NCI-H345 (cell line): ENCODE results near the gene PATL2.
"Not testable (repeated sequence)": the region's sequence is repeated elsewhere in the genome, so short reads cannot be mapped to it uniquely, and the experiment has no call there.

Source experiments
- DNase-seq: peaks from one replicate; lab custom pipeline; 2025; lab: John Stamatoyannopoulos, UW

PATL2 gene

DNA sequence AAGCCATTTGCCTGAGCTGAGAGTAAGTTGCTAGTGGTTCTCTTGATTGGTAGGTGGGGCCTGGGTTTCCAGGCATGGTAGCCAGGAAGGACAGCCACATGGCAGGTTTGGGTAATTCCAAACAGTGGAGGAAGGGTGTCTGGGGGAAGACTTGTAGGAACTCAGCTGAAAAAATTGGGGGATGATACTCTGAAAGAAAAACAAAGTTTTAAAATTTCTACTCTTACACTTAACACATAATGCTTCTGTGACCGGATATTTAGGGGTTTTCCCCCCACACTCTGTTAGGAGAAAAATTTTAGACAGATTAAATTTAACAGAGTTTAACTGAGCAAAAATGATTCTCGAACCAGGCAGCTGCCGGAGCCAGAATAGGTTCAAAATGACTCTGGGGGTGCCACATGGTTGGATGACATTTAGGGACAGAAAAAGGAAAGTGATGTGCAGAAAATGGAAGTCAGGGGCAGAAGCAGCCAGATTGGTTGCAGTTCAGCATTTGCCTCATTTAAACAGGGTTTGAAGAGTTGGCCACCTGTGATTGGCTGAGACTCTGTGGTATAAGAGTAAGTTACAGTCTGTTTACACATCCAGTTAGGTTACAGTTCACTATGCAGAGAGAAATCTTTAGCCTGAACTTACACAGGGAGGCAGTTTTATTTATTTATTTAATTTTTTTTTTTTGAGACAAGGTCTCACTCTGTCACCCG lies 8.3 kb upstream of the PATL2 start:
- DNase-seq, result no peak

DNA sequence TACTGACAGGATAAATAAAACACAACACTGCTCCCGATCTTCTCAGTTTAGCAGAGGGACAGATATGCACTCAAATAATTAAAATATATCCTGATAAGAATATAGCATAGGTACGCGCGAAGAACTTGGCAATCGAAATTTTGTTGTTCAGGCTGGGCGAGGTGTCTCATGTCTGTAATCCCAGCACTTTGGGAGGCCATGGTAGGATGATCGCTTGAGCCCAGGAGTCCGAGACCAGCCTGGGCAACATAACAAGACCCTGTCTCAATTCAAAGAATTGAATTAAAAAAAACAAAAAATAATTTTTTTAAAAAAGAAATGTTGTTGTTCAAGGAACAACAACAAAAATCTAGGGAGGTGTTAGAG lies 7.8 kb upstream of the PATL2 start:
- DNase-seq, result no peak

DNA sequence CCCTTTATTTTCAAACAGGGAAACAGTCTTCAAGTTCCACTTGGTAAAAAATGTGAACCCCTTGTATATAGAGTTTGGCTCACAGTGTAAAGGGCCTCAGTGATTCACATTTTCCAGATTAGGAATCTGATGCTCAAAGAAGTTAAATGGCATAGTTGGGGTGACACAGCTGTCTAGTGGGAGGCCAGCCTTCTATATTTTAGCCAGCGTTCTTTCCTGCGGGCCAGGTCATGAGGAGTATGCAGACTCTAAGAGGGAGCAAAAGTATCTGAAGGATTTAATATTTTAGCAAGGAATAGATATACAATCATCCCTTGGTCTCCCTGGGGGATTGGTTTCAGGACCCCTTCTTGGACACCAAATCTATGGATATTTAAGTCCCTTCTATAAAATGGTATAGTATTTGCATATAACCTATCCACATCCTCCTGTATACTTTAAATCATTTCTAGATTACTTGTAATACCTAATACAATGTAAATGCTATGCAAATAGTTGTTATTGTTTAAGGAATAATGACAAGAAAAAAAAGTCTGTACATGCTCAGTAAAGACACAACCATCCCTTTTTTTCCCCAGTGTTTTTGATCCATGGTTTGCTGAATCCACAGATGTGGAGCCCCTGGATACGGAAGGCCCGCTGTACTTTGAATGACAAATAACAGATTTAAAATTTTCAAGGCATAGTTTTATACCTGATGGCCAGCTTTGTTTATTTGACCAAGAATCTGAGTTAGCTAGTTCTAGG lies 7.2 kb upstream of the PATL2 start:
- DNase-seq, result no peak

DNA sequence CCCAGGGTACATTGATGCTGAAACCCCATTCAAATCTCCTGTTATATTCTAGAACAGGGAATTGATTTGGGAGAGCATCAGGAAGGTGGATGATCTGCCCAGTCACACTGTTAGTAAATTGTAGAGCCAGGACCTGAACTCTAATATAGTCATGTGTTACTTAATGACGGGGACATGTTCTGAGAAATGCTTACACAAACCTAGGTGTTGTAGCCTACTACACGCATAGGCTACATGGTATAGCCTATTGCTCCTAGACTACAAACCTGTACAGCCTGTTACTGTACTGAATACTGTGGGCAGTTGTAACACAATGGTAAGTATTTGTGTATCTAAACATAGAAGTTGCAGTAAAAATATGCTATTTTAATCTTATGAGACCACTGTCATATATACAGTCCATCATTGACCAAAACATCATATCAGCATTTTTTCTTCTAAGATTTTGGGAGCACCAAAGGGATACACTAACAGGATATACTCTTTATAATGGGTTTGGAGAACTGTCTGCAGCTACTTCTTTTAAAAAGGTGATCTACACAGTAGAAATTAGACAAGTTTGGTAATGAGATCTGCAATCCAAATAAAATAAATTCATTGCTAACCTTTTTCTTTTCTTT lies 6.0 kb upstream of the PATL2 start:
- DNase-seq, result no peak

DNA sequence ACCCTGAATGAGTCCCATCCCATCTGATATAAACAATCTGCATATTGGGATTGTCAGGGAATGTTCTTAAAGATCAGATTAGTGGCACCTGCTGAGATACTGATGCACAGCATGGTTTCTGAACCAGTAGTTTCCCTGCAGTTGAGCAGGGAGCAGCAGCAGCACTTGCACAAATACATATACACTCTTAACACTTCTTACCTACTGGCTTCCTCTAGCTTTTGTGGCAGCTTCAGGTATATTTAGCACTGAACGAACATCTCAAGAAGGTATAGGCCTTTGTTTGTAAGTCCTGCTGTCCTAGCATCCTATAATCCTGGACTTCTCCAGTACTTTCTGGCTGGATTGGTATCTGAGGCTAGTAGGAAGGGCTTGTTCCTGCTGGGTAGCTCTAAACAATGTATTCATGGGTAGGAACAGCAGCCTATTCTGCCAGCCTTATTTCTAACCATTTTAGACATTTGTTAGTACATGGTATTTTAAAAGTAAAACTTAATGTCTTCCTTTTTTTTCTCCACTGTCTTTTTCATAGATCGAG lies 4.7 kb upstream of the PATL2 start:
- no peak for DNase-seq

DNA sequence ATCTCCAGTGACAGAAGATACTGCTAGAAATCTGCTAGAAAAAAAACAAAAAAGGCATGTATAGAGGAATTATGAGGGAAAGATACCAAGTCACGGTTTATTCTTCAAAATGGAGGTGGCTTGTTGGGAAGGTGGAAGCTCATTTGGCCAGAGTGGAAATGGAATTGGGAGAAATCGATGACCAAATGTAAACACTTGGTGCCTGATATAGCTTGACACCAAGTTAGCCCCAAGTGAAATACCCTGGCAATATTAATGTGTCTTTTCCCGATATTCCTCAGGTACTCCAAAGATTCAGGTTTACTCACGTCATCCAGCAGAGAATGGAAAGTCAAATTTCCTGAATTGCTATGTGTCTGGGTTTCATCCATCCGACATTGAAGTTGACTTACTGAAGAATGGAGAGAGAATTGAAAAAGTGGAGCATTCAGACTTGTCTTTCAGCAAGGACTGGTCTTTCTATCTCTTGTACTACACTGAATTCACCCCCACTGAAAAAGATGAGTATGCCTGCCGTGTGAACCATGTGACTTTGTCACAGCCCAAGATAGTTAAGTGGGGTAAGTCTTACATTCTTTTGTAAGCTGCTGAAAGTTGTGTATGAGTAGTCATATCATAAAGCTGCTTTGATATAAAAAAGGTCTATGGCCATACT lies 4.1 kb upstream of the PATL2 start:
- no peak for DNase-seq

DNA sequence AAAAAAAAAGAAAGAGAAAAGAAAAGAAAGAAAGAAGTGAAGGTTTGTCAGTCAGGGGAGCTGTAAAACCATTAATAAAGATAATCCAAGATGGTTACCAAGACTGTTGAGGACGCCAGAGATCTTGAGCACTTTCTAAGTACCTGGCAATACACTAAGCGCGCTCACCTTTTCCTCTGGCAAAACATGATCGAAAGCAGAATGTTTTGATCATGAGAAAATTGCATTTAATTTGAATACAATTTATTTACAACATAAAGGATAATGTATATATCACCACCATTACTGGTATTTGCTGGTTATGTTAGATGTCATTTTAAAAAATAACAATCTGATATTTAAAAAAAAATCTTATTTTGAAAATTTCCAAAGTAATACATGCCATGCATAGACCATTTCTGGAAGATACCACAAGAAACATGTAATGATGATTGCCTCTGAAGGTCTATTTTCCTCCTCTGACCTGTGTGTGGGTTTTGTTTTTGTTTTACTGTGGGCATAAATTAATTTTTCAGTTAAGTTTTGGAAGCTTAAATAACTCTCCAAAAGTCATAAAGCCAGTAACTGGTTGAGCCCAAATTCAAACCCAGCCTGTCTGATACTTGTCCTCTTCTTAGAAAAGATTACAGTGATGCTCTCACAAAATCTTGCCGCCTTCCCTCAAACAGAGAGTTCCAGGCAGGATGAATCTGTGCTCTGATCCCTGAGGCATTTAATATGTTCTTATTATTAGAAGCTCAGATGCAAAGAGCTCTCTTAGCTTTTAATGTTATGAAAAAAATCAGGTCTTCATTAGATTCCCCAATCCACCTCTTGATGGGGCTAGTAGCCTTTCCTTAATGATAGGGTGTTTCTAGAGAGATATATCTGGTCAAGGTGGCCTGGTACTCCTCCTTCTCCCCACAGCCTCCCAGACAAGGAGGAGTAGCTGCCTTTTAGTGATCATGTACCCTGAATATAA lies 2.2 kb upstream of the PATL2 start:
- no peak for DNase-seq

DNA sequence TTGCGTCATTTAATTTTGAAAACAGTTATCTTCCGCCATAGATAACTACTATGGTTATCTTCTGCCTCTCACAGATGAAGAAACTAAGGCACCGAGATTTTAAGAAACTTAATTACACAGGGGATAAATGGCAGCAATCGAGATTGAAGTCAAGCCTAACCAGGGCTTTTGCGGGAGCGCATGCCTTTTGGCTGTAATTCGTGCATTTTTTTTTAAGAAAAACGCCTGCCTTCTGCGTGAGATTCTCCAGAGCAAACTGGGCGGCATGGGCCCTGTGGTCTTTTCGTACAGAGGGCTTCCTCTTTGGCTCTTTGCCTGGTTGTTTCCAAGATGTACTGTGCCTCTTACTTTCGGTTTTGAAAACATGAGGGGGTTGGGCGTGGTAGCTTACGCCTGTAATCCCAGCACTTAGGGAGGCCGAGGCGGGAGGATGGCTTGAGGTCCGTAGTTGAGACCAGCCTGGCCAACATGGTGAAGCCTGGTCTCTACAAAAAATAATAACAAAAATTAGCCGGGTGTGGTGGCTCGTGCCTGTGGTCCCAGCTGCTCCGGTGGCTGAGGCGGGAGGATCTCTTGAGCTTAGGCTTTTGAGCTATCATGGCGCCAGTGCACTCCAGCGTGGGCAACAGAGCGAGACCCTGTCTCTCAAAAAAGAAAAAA lies 1.4 kb upstream of the PATL2 start:
- peak; percentile 45 for DNase-seq

DNA sequence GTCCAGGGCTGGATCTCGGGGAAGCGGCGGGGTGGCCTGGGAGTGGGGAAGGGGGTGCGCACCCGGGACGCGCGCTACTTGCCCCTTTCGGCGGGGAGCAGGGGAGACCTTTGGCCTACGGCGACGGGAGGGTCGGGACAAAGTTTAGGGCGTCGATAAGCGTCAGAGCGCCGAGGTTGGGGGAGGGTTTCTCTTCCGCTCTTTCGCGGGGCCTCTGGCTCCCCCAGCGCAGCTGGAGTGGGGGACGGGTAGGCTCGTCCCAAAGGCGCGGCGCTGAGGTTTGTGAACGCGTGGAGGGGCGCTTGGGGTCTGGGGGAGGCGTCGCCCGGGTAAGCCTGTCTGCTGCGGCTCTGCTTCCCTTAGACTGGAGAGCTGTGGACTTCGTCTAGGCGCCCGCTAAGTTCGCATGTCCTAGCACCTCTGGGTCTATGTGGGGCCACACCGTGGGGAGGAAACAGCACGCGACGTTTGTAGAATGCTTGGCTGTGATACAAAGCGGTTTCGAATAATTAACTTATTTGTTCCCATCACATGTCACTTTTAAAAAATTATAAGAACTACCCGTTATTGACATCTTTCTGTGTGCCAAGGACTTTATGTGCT lies 721 bp upstream of the PATL2 start:
- DNase-seq, result no peak

DNA sequence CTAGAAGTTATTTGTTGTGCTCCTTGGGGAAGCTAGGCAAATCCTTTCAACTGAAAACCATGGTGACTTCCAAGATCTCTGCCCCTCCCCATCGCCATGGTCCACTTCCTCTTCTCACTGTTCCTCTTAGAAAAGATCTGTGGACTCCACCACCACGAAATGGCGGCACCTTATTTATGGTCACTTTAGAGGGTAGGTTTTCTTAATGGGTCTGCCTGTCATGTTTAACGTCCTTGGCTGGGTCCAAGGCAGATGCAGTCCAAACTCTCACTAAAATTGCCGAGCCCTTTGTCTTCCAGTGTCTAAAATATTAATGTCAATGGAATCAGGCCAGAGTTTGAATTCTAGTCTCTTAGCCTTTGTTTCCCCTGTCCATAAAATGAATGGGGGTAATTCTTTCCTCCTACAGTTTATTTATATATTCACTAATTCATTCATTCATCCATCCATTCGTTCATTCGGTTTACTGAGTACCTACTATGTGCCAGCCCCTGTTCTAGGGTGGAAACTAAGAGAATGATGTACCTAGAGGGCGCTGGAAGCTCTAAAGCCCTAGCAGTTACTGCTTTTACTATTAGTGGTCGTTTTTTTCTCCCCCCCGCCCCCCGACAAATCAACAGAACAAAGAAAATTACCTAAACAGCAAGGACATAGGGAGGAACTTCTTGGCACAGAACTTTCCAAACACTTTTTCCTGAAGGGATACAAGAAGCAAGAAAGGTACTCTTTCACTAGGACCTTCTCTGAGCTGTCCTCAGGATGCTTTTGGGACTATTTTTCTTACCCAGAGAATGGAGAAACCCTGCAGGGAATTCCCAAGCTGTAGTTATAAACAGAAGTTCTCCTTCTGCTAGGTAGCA lies 657 bp downstream of the PATL2 start:
- DNase-seq, result no peak

DNA sequence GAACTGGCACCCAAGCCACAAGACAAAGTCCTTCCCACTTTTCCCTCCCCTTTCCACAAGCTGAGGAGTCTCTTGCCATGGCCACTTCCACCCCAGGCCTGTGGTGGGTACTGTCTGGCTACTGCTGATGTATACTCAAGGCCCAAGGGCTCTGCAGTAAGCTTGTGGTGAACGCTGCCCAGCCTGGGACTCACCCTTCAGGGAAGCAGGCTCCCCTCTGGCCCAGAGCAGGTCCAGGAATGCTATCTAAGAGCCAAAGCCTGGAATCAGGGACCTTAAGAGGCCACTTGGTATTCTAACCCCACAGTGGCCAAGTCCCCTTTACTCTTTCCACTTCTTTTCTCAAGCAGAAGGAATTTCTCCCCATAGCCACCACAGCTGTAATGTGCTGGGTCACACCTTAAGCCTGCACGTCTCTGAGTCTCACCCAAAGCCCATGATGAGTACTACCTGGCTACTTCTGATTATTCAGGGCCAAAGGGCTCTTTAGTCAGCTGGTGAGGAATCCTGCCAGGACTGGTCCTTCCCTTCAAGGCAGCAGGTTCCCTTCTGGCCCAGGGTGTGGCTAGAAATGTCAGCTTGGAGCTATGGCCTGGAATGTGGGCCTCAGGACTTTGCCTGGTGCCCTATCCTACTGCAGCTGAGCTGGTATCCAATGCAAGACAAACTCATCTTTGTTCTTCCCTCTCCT lies 4.0 kb downstream of the PATL2 start:
- no peak for DNase-seq

DNA sequence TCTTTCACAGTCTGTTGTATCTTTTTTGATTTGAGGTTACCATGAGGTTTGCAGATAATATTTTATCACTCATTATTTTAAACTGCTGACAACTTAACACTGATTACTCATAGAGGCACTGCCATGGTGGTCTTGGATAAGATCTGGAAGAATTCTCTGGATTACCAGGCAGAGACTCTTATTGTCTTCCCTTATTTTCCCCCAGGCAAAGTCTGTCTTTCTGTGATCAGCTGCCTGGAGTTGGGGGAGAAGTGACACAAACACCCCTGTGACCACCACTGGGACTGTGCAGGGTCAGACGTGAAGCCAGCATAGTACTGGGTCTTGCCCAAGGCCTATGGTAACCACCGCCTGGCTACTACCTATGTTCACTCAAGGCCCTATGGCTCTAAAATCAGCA lies 4.7 kb downstream of the PATL2 start:
- DNase-seq, result no peak

DNA sequence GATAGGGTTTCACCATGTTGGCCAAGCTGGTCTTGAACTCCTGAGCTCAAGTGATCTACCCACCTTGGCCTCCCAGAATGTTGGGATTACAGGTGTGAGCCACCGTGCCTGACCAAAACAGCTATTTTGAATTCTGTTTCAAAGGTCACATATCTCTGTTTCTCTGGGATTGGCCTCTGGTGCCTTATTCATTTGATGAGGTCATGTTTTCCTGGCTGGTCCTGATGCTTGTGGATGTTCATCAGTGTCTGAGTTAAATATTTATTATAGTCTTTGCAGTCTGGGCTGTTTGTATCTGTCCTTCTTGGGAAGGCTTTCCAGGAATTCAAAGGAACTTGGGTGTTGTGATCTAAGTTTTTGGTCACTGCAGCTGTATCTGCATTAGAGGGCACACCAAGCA lies 5.1 kb downstream of the PATL2 start:
- DNase-seq, result no peak

DNA sequence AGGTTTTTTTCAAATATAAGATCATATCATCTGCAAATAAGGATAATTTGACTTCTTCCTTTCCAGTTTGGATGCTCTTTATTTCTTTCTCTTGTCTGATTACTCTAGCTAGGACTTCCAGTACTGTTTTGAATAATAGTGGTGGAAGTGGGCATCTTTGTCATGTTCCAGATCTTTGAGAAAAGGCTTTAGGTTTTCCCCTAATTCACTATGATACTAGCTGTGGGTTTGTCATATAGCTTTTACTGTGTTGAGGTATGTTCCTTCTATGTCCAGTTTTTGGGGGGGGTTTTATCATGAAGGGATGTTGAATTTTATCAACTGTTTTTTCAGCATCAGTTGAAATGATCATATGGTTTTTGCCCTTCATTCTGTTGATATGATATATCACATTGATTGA lies 10.4 kb downstream of the PATL2 start:
- DNase-seq, result not testable (repeated sequence)

DNA sequence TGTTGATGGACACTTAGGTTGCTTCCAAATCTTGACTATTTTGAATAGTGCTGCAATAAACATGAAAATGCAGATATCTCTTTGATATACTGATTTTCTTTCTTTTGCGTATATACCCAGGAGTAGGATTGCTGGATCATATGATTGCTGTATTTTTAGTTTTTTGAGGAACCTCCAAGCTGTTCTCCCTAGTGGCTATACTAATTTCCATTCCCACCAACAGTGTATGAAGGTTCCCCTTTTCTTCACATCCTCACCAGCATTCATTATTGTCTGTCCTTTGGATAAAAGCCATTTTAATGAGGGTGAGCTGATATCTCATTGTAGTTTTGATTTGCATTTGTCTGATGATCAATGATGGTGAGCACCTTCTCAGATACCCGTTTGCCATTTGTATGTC lies 12.5 kb downstream of the PATL2 start:
- no peak for DNase-seq

DNA sequence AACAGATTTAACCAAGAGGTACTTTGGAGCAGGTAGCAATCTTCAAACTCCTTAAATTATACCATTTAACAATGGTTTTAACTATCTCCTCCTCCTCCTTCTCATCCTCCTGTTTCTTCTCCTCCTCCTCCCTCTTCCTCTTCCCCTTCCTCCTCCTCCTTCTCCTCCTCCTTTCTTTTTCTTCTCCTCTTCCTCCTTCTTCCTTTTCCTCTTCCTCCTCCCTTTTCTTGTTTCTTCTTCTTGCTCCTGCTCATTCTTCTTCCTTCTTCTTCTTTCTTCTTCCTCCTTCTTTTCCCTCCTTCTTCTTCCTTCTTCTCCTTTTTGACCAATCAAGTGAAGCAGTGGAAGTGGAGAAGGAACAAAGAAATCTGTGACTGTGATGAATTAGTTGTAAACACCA lies 14.1 kb downstream of the PATL2 start:
- DNase-seq, result no peak

DNA sequence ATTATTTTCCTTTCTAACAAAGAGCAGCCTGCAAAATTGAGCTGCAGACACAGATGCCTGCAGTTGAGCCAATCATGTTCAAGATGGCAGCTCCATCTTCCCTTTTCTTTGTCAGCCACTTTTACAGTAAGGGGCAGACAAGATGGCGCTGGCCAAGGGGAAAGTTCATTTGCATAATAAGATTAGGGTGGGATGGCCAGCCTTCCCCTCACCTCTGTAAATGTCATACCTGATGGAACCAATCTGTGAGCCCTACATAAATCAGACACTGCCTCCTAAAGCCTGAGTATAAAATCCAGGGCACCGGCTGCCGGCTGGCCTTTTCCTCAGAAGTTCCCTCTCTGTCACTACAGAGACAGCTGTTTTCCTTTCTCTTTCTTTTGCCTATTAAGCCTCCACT lies 15.8 kb downstream of the PATL2 start:
- no peak for DNase-seq

DNA sequence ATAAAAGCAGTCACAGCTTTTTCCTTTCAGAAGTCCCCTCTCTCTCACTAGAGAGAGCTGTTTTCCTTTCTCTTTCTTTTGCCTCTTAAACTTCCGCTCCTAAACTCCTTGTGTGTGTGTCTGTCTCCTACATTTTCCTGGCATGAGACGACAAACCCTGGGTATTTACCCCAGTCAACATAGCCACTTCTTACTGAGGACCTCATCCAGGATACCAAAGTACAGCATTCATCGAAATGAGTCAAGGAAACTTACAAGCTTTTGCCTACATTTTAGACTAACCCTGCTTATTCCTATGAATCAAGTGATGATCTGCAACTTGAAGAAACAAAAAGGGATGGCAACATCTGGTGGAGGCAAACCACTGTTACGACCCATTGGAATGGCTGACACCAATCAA lies 16.7 kb downstream of the PATL2 start:
- no peak for DNase-seq

DNA sequence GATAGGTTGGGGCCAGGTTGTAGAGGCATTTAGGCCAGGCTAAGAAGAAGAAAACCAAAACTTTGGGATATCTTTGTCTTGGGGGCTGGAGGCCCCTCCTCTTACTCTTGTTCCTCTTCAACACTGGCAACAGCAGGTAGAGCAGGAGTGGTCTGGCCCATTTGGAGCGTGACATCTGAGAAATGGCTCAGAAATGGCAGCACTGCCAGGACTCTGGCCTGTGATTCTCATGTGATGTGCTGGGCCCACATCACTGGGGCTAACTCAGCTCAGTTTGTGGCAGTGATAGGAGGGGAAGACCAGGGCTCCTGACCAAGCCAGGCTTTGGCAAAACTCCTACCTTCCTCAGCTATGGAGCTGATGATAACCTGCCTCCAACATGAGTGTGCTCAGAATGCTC lies 18.5 kb downstream of the PATL2 start:
- DNase-seq, result no peak
